ES-I3 (cell line): ENCODE results near the gene CREB3L1.

Source experiments
- H3K36me3 ChIP-seq: 2 replicates; pipeline ENCODE4 v1.6.1; 2013; ENCODE audit warnings: mild to moderate bottlenecking, low read length, control low read depth, moderate library complexity; ENCODE audit not compliant: insufficient read depth
- H3K4me1 ChIP-seq: 2 replicates; pipeline ENCODE4 v1.6.1; 2013; ENCODE audit warnings: mild to moderate bottlenecking, control low read depth, low read length; ENCODE audit not compliant: insufficient read depth
- H3K9ac ChIP-seq: 2 replicates; pipeline ENCODE4 v1.6.1; 2013; ENCODE audit warnings: low read depth, mild to moderate bottlenecking, low read length, moderate library complexity
- H3K9me3 ChIP-seq: 2 replicates; pipeline ENCODE4 v1.6.1; 2013; ENCODE audit warnings: mild to moderate bottlenecking, low read length, moderate library complexity; ENCODE audit not compliant: control insufficient read depth, insufficient read depth

The CREB3L1 gene

DNA sequence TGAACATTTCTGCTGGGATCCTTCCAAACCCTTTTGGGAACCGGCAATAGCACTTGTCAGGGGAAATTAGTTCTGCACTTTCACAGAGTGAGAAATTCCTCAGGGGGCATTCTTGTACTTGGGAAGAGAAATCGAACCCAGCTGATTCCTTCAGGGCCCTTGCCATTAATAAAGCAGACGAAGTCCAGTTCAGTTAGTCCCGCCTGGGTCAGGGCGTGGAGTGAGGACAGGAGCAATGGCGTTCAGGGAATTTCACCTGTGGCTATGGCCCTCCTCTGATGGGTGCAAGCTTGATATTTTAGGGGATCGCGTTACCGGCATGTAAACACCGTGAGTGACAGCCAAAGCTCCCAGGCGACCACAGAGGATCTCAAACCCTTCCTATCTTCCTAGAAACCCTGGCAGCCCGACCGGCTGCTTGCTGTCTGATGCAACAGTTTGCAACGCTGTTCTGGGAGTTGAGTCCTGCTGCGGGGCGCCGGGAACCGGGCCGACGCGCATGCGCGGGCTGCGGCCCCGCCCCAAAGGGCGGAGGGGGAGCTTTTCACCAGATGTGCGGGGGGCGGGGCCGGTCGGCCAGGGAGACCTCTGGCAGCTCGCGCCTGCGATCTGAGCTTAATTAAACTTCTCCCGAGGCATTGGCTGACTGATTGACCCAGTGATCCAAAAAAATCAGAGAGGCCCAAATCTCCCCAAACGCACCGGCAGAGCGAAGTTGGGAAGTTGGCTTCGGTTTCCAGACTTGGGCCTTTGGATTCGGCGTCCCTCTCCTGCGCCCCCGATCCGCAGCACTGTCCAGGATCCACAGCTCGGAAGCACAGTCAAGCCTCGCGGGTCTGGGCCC lies 34.3 kb upstream of the CREB3L1 start:
- Histone ChIP-seq H3K9me3 (no peaks in the 10 kb centered on the region), H3K4me1 (peaks cover 21% of the 10 kb centered on the region), H3K9ac (peak overlapping the region; percentile 72), H3K36me3 (no peaks in the 10 kb centered on the region)

DNA sequence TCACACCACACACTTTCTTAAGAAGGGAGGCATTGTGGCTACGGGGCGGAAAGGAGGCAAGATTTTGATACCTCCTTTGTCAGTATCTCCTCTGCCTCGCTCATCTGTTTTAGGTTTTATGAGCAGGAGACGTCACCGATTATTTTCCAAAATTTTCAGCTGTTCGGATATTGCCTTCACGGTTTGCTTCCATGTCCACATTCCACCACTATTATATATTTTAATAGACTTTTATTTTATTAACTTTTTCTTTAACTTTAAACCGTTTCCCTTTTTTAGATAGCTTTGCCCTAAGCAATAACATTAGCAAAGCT lies 33.7 kb upstream of the CREB3L1 start:
- no peaks in the 10 kb centered on the region for H3K36me3 ChIP-seq
- H3K9me3 ChIP-seq, result no peaks in the 10 kb centered on the region
- peak overlapping the region; percentile 72 for H3K9ac ChIP-seq
- peaks cover 26% of the 10 kb centered on the region for H3K4me1 ChIP-seq

DNA sequence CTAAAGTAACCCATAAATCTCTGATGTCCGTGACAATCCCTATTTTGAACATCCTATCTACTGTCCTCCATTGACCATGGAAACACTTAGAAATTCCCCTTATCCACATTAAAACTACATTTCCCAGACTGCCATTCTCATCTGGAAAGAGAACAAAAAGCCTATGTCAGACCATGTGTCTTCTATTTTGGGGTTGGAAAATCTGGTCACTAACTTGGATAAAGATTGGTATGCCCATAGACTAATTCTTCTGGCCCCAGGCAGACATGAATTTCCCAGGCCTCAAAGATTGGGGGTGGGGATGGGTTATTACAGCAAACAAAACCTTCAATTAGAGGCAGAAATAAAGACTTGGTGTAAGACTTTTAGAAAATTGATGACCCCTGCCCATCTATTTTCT lies 30.9 kb upstream of the CREB3L1 start:
- Histone ChIP-seq H3K4me1 (peaks cover 23% of the 10 kb centered on the region), H3K9ac (no peak overlapping the region), H3K9me3 (no peaks in the 10 kb centered on the region), H3K36me3 (no peaks in the 10 kb centered on the region)

DNA sequence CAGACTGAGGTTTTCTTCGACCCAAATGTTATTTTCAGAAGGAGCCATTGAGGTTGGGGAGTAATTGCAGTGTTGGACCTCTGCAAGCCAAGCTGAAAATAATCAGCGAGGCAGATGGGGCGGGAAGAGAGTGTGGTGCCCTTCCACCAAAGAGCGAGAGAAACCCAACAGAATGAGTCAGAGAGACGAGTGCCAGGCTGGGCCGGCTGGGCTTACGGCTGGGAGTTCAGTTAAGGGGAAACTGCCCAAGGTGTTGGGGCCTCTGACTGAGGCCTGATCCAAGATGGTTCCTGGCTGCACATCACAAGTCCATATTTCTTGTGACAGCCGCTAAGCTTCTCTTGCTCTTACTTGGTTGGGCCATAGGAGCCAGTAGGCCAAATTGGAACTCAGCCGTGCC lies 30.4 kb upstream of the CREB3L1 start:
- H3K36me3 ChIP-seq, result no peaks in the 10 kb centered on the region
- no peak overlapping the region for H3K9ac ChIP-seq
- no peaks in the 10 kb centered on the region for H3K9me3 ChIP-seq
- peaks cover 23% of the 10 kb centered on the region for H3K4me1 ChIP-seq

DNA sequence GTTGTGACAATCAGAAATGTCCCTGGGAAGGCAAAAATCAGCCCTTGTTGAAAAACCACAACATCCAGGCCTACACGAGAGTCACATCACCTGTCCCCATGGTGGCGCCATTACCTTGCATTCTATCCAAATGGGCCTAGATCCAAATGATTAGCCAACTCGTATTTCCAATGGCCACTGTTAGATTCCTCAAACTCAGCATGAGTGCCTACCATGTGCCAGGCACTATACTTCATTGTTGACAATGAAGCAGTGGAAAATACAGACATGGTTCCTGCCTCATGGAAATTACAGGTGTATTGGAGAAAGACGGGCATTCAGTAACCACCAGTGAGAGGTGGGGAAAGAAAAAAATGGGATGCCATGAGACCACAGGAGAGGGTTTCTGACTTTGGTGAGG lies 29.8 kb upstream of the CREB3L1 start:
- H3K9ac ChIP-seq, result no peak overlapping the region
- no peaks in the 10 kb centered on the region for H3K9me3 ChIP-seq
- peaks cover 19% of the 10 kb centered on the region for H3K4me1 ChIP-seq
- H3K36me3 ChIP-seq, result no peaks in the 10 kb centered on the region

DNA sequence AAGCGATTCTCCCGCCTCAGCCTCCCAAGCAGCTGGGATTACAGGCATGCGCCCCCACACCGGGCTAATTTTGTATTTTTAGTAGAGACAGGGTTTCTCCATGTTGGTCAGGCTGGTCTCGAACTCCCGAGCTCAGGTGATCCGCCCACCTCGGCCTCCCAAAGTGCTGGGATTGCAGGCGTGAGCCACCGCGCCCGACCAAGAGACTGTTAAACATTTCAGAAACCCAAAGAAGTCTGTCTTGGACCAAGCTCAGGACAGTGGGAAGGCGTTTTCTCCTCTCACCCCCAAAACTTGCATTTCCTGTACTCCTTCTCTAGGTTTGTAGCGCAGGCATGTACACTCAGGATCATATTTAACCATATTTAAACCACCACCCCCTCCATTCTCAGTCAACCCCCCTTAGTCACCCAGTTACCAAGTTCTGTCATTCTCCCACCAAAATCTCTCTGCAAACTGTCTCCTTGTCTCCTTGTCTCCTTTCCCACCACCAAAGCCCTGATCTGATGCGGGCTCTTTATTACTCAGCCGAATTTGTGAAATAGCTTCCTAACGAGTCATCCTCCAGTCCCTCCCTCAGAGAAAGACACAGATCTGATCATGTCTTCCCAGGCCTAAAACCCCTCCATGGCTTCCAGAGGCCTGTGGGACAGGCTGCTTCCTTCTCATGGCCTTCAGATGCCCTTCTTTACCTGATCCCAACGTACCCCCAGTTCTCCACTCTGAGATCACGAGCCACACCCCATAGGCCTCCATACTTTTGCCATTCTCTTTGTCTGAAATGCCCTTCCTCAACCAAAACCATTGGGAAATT lies 29.0 kb upstream of the CREB3L1 start:
- no peaks in the 10 kb centered on the region for H3K36me3 ChIP-seq
- no peak overlapping the region for H3K9ac ChIP-seq
- H3K4me1 ChIP-seq, result peaks cover 18% of the 10 kb centered on the region
- no peaks in the 10 kb centered on the region for H3K9me3 ChIP-seq

DNA sequence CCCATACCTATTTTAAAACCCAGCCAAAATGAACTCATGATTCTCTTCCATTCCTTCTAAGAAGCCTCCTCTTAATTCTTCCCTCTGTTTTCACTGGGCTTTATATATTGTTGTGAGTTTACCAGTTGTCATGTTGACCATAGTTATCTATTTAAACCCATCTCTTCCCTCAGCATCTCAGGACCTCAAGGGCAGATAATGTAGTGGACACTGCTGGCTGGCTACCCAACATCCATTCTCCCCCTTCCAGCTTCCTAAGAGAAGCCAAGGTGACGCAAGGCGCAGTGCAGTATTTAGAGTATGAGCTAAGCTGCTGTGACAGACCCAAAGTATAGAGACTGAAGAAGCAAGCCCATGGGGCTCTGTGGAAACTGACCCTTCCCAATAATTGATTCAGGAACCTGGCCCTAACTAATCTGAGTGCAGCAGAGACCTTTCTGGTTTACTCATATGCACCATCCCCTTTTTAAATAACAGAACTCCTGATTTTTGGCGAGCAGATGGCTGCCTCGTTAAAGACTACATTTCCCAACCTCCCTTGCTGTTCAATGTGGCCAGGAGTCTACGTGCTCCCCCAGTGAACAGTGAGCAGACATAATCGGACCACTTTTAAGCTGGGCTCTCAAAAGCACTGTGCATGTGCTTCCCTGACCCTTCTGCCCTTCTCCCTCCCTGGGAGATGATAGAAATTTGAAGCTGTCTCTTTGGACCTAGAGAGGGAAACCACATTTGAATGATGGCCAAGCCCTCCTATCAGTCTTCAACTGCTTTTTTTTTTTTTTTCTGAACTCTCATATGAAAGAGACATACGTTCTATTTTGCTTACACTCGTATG lies 28.1 kb upstream of the CREB3L1 start:
- peaks cover 24% of the 10 kb centered on the region for H3K4me1 ChIP-seq
- no peaks in the 10 kb centered on the region for H3K9me3 ChIP-seq
- no peaks in the 10 kb centered on the region for H3K36me3 ChIP-seq
- H3K9ac ChIP-seq, result no peak overlapping the region

DNA sequence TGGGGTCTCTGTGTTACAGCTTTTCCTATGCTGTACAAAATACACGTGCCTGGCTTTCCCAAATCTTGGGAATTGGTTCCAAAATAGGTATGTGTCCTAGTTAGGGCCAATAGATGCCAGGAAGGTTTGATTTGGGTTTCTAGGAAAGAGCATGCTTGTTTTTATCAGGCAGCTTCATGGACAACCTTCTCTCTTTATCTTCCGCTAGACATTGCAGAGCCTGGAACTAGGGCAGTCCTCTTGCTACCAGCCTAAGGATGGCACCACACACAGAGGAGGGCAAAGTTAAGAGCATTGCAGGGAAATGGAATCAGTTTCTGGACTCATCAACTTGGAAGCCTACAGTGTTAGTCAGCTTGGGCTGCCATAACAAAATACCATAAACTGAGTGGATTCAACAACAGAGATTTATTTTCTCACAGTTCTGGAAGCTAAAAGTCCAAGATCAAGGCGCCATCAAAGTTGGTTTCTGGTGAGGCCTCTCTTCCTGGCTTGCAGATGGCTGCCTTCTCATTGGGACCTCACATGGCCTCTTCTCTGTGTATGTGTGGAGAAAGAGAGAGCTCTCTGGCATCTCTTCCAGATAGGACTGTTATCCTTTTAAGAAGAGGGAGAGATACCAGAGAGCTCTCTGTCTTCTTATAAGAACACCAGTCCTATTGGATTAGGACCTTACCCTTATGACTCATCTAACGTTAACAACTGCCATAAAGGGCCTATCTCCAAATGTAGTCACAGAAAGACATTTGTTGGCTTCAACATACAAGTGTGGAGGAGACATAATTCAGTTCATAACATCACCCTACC lies 27.3 kb upstream of the CREB3L1 start:
- Histone ChIP-seq H3K4me1 (peaks cover 25% of the 10 kb centered on the region), H3K36me3 (no peaks in the 10 kb centered on the region), H3K9ac (no peak overlapping the region), H3K9me3 (no peaks in the 10 kb centered on the region)

DNA sequence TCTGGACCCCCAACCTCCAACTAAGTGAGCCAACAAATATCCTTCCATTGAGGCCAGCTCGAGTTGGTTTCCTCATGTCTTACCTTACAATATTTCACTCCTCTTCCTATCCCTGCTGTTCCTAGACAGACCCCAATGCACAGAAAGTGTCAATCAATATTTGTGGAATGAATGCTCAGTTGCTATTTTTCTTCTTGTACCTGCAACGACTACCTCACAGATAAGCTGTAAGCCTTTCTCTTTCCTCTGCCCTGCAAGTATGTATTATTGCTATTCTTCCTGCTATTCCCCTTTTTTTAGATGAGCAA lies 26.8 kb upstream of the CREB3L1 start:
- Histone ChIP-seq H3K36me3 (no peaks in the 10 kb centered on the region), H3K9me3 (no peaks in the 10 kb centered on the region), H3K4me1 (peaks cover 25% of the 10 kb centered on the region), H3K9ac (no peak overlapping the region)

DNA sequence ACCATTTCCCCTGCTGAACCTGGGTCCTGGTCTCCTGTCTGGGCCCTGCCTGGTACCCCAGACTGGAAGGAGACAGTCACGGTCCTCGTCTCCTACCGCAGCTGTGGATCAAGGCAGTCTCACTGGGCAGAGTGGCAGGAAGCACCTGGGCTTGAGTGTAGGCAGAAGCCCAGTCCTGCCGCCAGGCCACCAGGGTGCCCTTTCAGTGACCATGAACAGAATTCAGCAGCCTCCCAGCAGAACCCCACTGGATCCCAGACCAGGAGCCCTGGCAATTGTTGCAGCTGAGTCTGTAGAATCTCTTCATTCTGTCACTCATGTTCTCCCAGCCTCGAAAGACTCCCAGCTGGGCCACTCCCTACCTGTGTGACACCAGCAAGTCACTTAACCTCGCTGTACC lies 25.5 kb upstream of the CREB3L1 start:
- H3K36me3 ChIP-seq, result no peaks in the 10 kb centered on the region
- no peak overlapping the region for H3K9ac ChIP-seq
- H3K9me3 ChIP-seq, result no peaks in the 10 kb centered on the region
- H3K4me1 ChIP-seq, result peaks cover 25% of the 10 kb centered on the region

DNA sequence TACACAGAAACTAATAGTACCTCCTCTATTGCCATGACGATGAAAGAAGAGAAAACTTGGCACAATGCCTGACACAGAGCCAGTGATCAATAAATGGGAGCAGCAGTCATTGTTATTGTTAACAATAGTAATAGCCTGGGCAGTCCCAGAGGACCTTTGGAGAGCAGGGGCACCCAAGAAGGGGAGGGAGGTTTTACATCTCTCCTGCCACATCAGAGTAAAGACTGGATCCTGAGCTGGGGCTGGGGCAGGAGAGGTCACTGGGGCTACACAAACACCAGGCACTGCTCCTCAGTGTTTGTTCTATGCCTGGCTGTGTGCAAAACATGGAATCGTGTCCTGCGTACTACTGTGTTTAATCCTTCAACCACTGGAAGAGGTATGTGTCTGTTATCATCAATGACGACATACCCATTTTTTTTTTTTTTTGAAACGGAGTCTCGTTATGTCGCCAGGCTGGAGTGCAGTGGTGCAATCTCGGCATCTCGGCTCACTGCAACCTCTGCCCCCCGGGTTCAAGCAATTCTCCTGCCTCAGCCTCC lies 25.0 kb upstream of the CREB3L1 start:
- Histone ChIP-seq H3K4me1 (peaks cover 25% of the 10 kb centered on the region), H3K36me3 (no peaks in the 10 kb centered on the region), H3K9me3 (no peaks in the 10 kb centered on the region), H3K9ac (no peak overlapping the region)

DNA sequence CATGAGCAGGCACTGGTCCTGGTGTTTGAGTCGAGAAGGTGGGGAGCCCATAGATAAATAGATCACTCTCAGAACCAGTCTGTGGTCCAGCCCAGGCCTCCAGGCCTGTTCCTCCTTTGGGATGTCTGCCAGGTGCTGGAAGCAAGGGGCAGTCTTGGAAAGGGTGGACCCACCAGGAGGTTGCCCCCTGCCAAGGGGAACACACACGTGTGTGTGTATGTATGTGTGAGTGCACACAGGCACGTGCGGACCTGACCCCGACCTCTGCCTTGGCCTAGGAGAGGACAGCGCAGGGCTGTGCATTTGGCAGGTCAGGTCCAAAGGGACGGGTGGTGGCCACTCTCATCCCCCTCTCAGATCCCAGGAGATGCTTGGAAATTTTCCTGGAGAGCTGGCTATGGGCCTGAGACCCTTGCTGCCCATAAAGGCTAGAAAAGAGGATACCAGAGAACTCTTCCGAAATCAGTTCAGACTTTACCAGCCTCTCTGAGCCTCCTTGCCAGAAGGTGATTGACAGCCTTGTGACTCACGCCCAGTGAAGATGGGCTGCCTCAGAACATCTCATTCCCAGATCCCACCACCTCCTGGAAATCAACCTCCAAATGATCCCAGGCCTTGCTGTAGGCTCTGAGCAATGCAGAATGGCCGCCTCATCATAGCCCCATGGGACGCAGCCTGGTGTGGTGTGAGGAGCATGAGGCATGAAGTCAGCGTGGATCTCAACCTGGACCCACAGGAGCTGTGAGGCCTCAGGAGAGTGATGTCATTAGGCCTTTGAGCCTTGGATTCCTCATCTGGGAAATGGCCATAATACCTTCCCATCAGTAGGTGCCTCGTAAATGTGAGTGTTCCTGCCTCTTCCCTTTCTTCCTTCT lies 24.0 kb upstream of the CREB3L1 start:
- Histone ChIP-seq H3K9ac (no peak overlapping the region), H3K9me3 (no peaks in the 10 kb centered on the region), H3K36me3 (no peaks in the 10 kb centered on the region), H3K4me1 (peaks cover 19% of the 10 kb centered on the region)

DNA sequence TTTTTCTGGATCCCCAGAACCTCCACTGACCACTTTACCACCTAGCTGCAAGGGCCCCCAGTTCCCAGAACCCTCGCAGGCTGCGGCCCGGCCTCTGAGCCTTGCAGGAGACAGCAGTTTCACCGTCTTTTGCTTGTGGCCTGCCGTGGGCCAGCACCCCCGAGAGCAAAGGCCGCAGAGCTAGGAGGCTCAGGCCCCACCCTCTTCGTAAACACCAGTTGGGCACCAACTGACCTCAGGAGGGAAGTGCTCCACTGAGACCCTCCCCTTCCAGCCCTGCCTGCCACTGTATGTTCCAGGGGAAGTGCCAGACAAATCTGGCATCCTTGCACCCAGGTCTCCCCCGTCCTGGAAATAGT lies 23.4 kb upstream of the CREB3L1 start:
- Histone ChIP-seq H3K4me1 (peaks cover 13% of the 10 kb centered on the region), H3K9ac (no peak overlapping the region), H3K36me3 (no peaks in the 10 kb centered on the region), H3K9me3 (no peaks in the 10 kb centered on the region)
